ENCODE measurements around the gene PTX4.

GRCh38 chr16:1498899-1499676 lies 10.3 kb upstream of the PTX4 start:
- TF ChIP-seq CTCF (IDR thresholded peaks at IDR 0.05; ENCODE audit: borderline replicate concordance, extremely low read depth, low read length, poor library complexity, severe bottlenecking) (no peak), EZH2 (IDR thresholded peaks at IDR 0.05; ENCODE audit: borderline replicate concordance, low read depth, low read length, severe bottlenecking) (no peak)

Data from DND-41 (cell line).